Central memory CD8-positive, alpha-beta T cell (primary cell): ENCODE data around the gene PTK6.

Experiments
- ATAC-seq: fragments of 150-1000 bp; cut with Tn5 transposase; replicated peaks from 2 replicates; pipeline ENCODE4 v1.10.0; 2022; ENCODE audit warnings: mild to moderate bottlenecking, moderate FRiP score, moderate number of reproducible peaks; ENCODE audit not compliant: poor library complexity, severe bottlenecking; ENCODE audit errors: extremely low read depth
- DNase-seq, 2 donors: peaks; one replicate each; pipeline ENCODE4 v3.0.0; 2021; ENCODE audit warnings: low spot score in 2 of 2
- H3K27ac Mint-ChIP-seq: one replicate; pipeline ENCODE4 v1.8.0; 2022; ENCODE audit warnings: low read depth, mild to moderate bottlenecking, moderate library complexity, mixed read lengths
- H3K27me3 Mint-ChIP-seq: one replicate; pipeline ENCODE4 v1.8.0; 2022; ENCODE audit warnings: mixed read lengths
- H3K36me3 Mint-ChIP-seq: one replicate; pipeline ENCODE4 v1.8.0; 2022; ENCODE audit warnings: mild to moderate bottlenecking, moderate library complexity, mixed read lengths; ENCODE audit not compliant: insufficient read depth
- H3K4me1 Mint-ChIP-seq: one replicate; pipeline ENCODE4 v1.8.0; 2022; ENCODE audit warnings: mixed read lengths
- H3K4me3 Mint-ChIP-seq: one replicate; pipeline ENCODE4 v1.8.0; 2022; ENCODE audit warnings: mild to moderate bottlenecking, moderate library complexity, mixed read lengths
- H3K9me3 Mint-ChIP-seq: one replicate; pipeline ENCODE4 v1.8.0; 2022; ENCODE audit warnings: mixed read lengths

Gene PTK6

DNA sequence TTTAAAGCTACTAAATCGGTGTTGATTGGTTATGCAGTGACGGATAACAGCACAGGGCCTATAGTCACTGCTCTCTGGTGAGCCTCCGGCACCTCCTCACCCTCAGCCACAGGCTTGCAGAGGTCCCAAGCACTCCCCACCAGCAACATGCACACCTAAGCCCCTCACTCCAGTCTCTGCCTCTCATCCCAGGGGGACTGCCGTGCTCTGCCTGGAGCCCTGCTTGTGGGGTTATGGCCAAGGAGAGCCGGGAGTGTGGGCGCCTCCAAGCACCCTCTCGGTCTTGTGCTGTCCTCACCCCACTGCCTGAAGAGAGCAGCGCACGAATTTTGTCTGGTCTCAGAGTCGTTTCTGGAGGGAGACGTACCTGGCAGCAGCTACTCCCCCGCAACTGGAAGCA lies 31.5 kb downstream of the PTK6 start:
- no peaks in the 10 kb centered on the region for H3K9me3 Mint-ChIP-seq
- H3K36me3 Mint-ChIP-seq: no peaks in the 10 kb centered on the region
- H3K4me1 Mint-ChIP-seq: no peaks in the 10 kb centered on the region
- DNase-seq: no peak
- no peak overlapping the region for H3K27ac Mint-ChIP-seq
- peaks cover 53% of the 10 kb centered on the region for H3K27me3 Mint-ChIP-seq
- no peak for ATAC-seq
- H3K4me3 Mint-ChIP-seq: no peak overlapping the region

DNA sequence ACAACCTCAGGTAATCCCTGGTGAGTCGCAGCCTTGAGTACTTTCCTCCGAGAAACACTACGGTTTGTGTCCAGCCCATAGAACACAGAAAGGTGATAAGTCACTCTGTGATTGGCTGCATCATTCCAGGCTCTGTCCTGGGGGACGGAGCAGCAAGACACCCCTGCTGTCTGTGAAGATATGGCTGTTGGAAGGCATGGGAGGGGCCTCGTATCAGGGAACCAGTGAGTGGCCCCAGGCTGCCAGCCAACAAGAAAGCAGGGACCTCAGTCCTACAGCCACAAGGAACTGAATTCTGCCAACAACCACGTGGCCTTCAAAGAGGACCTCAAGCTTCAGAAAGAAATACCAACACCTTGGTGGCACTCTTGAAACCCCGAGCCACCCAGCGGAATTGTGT lies 31.9 kb downstream of the PTK6 start:
- DNase-seq (no peak), ATAC-seq (no peak)
- Mint-ChIP-seq H3K27me3 (peaks cover 48% of the 10 kb centered on the region), H3K9me3 (no peaks in the 10 kb centered on the region), H3K4me3 (no peak overlapping the region), H3K4me1 (no peaks in the 10 kb centered on the region), H3K27ac (no peak overlapping the region), H3K36me3 (no peaks in the 10 kb centered on the region)

DNA sequence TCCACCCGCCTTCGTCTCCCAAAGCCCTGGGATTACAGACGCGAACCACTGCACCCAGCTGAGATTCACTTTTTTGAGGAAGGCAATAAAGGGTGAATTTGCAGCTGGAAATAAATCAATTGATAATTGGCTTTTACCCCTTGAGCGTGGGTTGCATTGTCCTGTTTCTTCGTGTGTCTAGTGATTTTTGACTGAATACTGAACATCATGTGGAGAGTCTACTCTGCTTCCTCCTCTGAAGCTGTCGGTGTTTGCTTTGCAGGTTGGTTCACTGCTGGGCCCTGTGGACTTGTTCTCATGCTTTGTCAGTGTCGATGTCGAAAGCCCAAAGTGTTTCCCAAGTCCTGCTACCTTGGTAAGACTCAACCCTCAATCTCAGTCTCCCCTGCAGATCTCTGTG lies 32.5 kb downstream of the PTK6 start:
- Mint-ChIP-seq H3K27ac (no peak overlapping the region), H3K27me3 (peaks cover 42% of the 10 kb centered on the region), H3K36me3 (peaks cover 1% of the 10 kb centered on the region), H3K4me1 (no peaks in the 10 kb centered on the region), H3K4me3 (no peak overlapping the region), H3K9me3 (no peaks in the 10 kb centered on the region)
- DNase-seq: no peak
- no peak for ATAC-seq

DNA sequence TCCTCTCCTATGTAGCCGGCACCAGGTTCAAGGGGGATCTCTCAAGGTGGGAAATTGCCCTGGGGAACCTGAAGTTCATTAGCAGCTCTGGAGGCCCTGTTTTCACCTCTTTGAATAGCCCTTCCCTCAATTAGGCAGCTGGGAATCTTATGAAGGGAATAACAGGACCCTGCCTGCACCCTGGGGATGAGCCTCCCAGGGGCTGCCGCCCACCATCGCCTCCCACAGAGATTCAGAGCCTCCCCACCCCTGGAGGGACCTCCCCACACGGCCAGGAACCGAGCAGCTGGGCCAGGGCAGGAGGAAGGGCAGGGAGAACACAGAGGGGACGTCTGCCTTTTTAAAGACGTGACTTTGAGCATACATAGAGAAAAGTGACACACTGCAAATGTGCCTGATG lies 33.7 kb downstream of the PTK6 start:
- no peak for ATAC-seq
- Mint-ChIP-seq H3K27ac (no peak overlapping the region), H3K4me1 (no peaks in the 10 kb centered on the region), H3K4me3 (no peak overlapping the region), H3K9me3 (no peaks in the 10 kb centered on the region), H3K36me3 (peaks cover 1% of the 10 kb centered on the region), H3K27me3 (peaks cover 31% of the 10 kb centered on the region)
- no peak for DNase-seq

DNA sequence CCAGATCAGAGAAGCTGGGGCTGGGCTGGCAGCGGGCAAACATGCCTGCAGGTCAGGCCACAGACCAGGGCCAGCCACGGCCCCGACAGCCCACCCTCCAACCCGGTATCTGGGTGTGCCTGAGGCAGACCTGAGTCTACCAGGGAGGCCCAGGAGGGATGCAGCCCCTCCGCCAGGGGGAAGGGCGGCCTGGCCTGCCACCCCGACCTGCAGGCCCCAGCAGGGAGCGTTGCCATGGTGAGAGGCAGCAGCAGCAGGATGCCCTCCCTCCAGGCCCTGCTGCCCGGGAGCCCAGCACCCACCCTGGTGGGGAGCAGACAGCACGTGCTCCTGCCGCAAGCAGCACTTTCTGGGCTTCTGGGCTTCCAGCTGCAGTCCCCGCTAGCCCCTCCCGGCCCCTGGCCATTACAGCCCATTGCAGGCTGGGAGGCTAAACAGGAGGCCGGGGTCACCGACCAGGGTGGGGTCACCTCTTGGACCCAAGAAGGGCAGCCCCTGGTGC lies 34.5 kb downstream of the PTK6 start:
- Mint-ChIP-seq H3K27me3 (peaks cover 25% of the 10 kb centered on the region), H3K4me1 (no peaks in the 10 kb centered on the region), H3K4me3 (no peak overlapping the region), H3K36me3 (peaks cover 2% of the 10 kb centered on the region), H3K27ac (no peak overlapping the region), H3K9me3 (no peaks in the 10 kb centered on the region)
- ATAC-seq (no peak), DNase-seq (no peak)

DNA sequence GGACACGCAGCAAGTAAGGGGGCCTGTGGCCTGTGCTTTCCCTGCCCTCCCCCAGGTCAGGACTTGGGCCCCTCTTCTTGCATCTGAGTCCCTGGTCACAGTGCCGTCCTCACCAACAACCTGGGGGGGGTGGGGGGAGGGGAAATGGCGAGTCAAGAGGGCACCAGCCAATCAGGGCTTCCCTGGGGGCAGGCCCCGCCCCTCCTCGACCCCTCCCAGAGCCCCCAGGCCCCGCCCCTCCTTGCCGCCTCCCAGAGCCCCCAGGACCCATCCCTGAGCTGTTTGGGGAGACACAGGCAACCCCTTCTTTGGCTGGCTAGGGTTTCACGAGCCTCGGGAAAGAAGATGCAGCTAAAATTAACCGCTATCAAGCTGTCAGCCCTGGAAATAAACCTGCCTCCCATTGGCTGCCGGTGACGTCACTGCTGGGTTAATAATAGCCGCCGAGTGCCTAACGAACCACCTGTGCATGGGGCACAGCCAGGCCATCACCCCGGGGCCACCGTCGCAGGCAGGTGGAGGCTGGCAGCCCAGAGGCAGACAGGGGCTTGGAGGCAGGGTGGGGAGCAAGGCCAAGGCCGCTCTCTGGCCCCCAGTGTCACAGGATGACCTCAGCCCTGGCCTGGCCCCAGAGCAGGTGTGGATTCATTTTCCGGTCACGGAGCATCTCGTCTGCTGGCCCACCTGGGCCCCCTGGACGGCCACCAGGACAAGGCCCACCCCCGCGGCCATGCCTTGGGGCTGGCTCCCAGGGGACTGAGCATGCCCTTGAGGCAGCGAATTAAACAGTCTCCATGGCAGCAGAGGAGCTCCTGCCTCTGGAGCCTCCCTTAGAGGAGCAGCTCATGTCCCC lies 35.1 kb downstream of the PTK6 start:
- Mint-ChIP-seq H3K27ac (no peak overlapping the region), H3K36me3 (peaks cover 2% of the 10 kb centered on the region), H3K4me3 (no peak overlapping the region), H3K4me1 (no peaks in the 10 kb centered on the region), H3K9me3 (no peaks in the 10 kb centered on the region), H3K27me3 (peaks cover 28% of the 10 kb centered on the region)
- ATAC-seq: no peak
- DNase-seq: no peak

DNA sequence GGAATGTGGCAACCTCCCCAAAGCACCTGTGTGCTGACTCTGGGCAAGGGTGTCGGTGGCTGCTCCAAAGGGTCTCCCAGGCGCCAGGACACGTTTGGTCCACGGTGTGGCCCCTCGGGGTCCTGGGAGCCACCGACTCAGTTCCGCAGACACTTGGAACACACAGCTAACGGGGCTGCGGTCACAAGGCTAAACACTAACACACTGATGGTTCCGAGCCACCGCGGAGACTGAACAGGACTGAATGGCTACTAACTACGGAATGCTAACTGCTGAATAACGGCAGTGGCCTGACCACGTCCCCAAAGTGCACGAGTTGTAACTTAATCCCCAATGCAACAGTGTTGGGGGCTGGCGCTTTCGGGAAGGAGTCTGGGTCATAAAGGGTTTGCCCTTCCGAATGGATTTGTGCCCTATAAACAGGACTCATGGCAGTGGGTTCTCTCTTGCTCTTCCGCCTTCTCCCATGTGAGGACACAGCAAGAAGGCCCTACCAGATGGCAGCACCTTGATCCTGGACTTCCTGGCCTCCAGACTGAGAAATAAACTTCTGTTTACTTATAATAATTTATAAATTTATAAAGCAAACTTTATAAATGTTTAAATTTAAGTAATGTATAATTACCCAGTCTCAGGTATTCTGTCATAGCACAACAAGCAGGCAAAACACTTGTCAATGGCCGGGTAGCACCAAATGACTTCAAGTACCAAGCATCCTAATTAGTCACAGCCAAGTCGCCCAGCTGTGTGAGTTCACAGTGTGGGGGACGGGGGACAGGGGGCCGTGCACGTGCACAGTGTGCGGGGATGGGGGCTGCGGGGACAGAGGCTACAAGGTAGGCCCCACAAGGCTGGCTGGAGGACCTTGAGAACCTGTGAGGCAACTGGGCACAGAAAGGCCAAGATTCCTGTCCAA lies 36.0 kb downstream of the PTK6 start:
- Mint-ChIP-seq H3K27me3 (peaks cover 23% of the 10 kb centered on the region), H3K36me3 (peaks cover 2% of the 10 kb centered on the region), H3K27ac (no peak overlapping the region), H3K4me1 (no peaks in the 10 kb centered on the region), H3K9me3 (no peaks in the 10 kb centered on the region), H3K4me3 (no peak overlapping the region)
- DNase-seq (no peak), ATAC-seq (no peak)

DNA sequence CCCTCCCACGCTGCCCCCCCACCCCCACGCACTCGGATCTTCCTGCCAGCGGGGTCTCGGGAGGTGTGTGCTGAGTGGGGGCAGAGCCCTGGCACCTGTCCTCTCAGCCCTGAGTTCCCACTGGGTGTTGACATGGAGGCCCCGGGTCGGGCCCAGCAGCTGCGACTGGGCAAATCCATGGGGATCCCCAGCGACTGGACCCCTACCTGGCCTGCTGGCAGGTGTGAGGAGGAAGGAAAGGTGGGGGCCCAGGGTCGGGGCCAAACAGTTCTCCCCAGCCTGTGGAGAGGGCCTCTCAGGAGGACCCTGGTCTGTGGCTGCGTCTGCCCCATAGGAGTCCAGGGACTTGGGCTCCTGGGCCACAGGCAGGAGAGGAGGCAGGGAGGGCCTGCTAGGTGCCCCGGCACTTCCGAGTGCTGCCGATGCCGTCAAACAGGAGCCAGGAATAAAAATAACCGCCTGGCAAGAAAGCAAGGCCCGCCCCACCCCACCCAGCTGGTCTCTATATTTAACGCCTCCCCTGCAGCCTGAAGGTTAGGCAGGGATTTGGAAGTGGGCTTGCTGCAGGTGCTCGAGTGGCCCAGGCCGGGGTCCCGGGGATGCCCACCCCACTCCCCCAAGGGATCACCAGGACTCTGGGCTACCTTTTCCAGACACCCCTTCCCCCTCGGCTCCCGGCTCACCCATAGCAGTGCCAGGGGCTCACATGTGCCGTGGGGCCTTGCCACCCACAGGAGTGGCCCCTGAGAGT lies 36.9 kb downstream of the PTK6 start:
- Mint-ChIP-seq H3K27ac (no peak overlapping the region), H3K4me1 (no peaks in the 10 kb centered on the region), H3K4me3 (no peak overlapping the region), H3K27me3 (peaks cover 20% of the 10 kb centered on the region), H3K36me3 (peaks cover 2% of the 10 kb centered on the region), H3K9me3 (no peaks in the 10 kb centered on the region)
- no peak for DNase-seq
- no peak for ATAC-seq

DNA sequence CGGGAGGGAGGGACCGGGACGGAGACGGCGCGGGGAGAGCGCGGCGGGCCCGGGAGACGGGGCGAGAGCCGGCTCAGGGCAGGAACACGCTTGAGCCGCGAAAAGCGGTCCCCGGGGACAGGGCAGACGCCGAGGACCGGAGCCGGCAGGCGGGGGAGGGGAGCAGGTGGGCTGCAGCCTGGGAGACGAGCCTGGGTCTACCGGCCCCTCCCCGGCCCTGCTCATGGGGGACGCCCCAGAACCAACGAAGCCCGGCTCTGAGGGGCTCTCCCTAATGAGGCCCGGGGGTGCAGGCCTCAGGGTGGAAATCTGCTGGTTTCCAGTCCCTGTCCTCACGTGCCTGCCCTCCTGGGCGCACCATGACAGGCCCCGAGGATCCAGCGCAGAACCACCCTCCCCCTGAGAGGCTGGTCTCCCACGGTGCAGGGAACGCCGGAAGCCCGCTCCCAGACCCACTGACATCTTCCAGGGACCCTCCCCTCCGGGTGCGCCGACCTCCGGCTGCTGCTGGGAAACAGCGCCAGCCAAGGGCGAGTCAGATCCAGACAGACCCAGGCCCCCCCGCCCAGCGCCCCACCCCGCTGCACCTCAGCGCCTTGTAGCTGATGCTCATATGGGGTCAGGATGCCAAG lies 37.7 kb downstream of the PTK6 start:
- Mint-ChIP-seq H3K9me3 (no peaks in the 10 kb centered on the region), H3K27ac (no peak overlapping the region), H3K36me3 (peaks cover 2% of the 10 kb centered on the region), H3K27me3 (peaks cover 12% of the 10 kb centered on the region), H3K4me1 (no peaks in the 10 kb centered on the region), H3K4me3 (no peak overlapping the region)
- ATAC-seq: no peak
- DNase-seq: no peak

DNA sequence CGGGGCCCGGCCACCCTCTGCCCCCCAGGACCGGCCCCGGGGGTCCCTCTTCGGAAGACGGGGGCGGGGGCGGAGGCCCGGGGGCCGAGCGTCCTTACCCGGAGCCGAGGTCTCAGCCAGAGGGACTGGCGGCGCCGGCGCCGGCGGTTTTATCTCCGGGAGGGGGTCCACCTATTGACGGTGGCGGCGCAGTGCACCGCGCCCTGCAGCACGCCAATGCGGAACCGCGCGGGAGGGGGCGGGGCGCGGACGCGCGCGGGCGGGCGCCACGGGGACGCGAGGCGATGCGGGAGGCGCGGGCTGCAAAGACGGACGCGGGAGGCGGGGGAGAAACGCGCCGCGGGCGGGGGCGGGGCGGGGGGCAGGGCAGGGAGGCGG lies 38.2 kb downstream of the PTK6 start, which contains the start of gene EEF1A2:
Gene EEF1A2 (minus strand): TSS at position 124 of the 378 bp plus-strand sequence. CDS start 1,320 bp downstream, outside the sequence.
- H3K27ac Mint-ChIP-seq: peak within 1 kb of the TSS; percentile 35
- peak; percentile 47 for ATAC-seq
- H3K4me3 Mint-ChIP-seq: peak within 1 kb of the TSS; percentile 31
- peaks cover 12% of the 10 kb centered on the region for H3K27me3 Mint-ChIP-seq
- no peaks in the 10 kb centered on the region for H3K4me1 Mint-ChIP-seq
- no peak for DNase-seq
- peaks cover 2% of the 10 kb centered on the region for H3K36me3 Mint-ChIP-seq
- H3K9me3 Mint-ChIP-seq: no peaks in the 10 kb centered on the region

DNA sequence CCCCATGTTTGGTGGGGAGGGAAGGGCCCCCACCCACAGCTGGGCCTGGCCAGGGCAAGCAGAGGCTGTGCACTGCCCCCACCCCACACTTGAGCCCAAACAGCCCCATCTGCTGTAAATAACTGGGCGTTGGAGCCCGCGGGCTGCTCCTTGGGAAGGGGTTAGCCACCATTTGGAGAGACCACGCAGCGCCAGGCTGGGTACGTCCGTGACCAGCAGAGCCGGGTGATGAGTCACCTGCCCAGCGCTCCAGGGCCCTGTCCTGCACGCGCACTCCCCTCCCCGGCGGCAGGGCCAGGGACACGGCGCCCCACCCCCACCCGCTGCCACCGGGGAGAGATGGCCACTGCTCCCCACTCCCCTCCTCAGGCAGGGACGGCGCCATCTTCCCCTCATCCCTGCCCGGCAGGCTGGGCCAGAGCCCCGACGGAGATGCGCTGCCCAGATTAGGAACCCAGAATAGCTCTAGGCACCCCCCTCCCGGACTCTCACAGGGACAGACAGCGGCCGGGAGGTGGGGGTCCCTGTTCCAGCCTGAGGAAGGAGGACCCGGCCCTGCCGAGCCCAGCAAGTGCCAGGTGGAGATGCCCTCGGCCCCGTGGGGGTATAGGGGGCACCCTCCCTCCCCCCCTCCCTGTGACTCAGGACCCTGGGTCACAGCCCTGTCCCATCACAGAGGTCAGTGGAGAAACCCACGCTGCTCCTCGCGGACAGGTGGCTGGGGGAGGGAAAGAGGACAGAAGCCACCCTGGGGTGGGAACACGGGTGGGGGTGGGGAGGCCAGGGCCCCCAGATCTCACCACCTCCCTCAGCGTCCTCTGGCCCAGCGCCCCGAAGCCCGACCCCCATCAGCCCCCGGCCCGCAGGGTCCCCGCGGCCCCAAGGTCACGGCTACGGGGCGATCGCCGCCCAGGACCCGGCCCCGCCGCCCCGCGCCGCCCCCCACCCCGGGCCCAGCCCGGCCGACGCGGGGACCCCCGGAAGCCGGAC lies 38.9 kb downstream of the PTK6 start:
- DNase-seq: no peak
- H3K4me3 Mint-ChIP-seq: peak overlapping the region; percentile 31

More for the DNA sequence above, 38.9 kb downstream of the PTK6 start:
- Mint-ChIP-seq H3K36me3 (peaks cover 2% of the 10 kb centered on the region), H3K9me3 (no peaks in the 10 kb centered on the region), H3K4me1 (no peaks in the 10 kb centered on the region), H3K27me3 (peaks cover 12% of the 10 kb centered on the region), H3K27ac (peak overlapping the region; percentile 35)
- ATAC-seq: no peak
